ENCODE results near the gene RRP7A.
"Not testable (repeated sequence)": the region's sequence is repeated elsewhere in the genome, so short reads cannot be mapped to it uniquely, and the experiment has no call there.

The RRP7A gene

GRCh38 chr22:42521228-42521546, 1.6 kb upstream of the RRP7A start:
- H3K36me3 ChIP-seq (ENCODE audit: control insufficient read depth, insufficient read depth, low read length) = peaks cover 2% of the 10 kb centered on the region
- TF ChIP-seq CTCF (IDR thresholded peaks at IDR 0.05; ENCODE audit: insufficient read depth, low read length, poor library complexity, severe bottlenecking) = no peak

GRCh38 chr22:42518638-42519524, 715 bp downstream of the RRP7A start:
- not testable (repeated sequence) for H3K36me3 ChIP-seq (ENCODE audit: control insufficient read depth, insufficient read depth, low read length); H3K27me3 ChIP-seq (replicated peaks; ENCODE audit: control insufficient read depth, insufficient read depth, low read length); DNase-seq (ENCODE audit: extremely low read depth, insufficient read length)
- peak overlapping the region; percentile 90 for H3K4me3 ChIP-seq (replicated peaks; ENCODE audit: low read depth, low read length)

More at GRCh38 chr22:42521228-42521546, 1.6 kb upstream of the RRP7A start:
- Histone ChIP-seq H3K27me3 (replicated peaks; ENCODE audit: control insufficient read depth, insufficient read depth, low read length) (no peaks in the 10 kb centered on the region), H3K4me3 (replicated peaks; ENCODE audit: low read depth, low read length) (no peak overlapping the region)
- DNase-seq (ENCODE audit: extremely low read depth, insufficient read length) = no peak

GRCh38 chr22:42517103-42517502, 2.5 kb downstream of the RRP7A start:
- not testable (repeated sequence) for DNase-seq (ENCODE audit: extremely low read depth, insufficient read length); H3K27me3 ChIP-seq (replicated peaks; ENCODE audit: control insufficient read depth, insufficient read depth, low read length); H3K36me3 ChIP-seq (ENCODE audit: control insufficient read depth, insufficient read depth, low read length); H3K4me3 ChIP-seq (replicated peaks; ENCODE audit: low read depth, low read length)

GRCh38 chr22:42515896-42516295, 3.7 kb downstream of the RRP7A start:
- Histone ChIP-seq H3K36me3 (ENCODE audit: control insufficient read depth, insufficient read depth, low read length) (peaks cover 6% of the 10 kb centered on the region), H3K27me3 (replicated peaks; ENCODE audit: control insufficient read depth, insufficient read depth, low read length) (no peaks in the 10 kb centered on the region), H3K4me3 (replicated peaks; ENCODE audit: low read depth, low read length) (no peak overlapping the region)
- DNase-seq (ENCODE audit: extremely low read depth, insufficient read length) = no peak
- TF ChIP-seq CTCF (IDR thresholded peaks at IDR 0.05; ENCODE audit: insufficient read depth, low read length, poor library complexity, severe bottlenecking) = no peak

GRCh38 chr22:42515304-42515703, 4.3 kb downstream of the RRP7A start:
- H3K4me3 ChIP-seq (replicated peaks; ENCODE audit: low read depth, low read length); H3K27me3 ChIP-seq (replicated peaks; ENCODE audit: control insufficient read depth, insufficient read depth, low read length); DNase-seq (ENCODE audit: extremely low read depth, insufficient read length); H3K36me3 ChIP-seq (ENCODE audit: control insufficient read depth, insufficient read depth, low read length): not testable (repeated sequence)

- not testable (repeated sequence) for DNase-seq (ENCODE audit: extremely low read depth, insufficient read length); H3K36me3 ChIP-seq (ENCODE audit: control insufficient read depth, insufficient read depth, low read length); H3K4me3 ChIP-seq (replicated peaks; ENCODE audit: low read depth, low read length); H3K27me3 ChIP-seq (replicated peaks; ENCODE audit: control insufficient read depth, insufficient read depth, low read length)
These were observed 5.3 kb downstream of the RRP7A start for GRCh38 chr22:42514331-42514730.

GRCh38 chr22:42512273-42512990, 7.2 kb downstream of the RRP7A start:
- not testable (repeated sequence) for DNase-seq (ENCODE audit: extremely low read depth, insufficient read length); H3K27me3 ChIP-seq (replicated peaks; ENCODE audit: control insufficient read depth, insufficient read depth, low read length); H3K4me3 ChIP-seq (replicated peaks; ENCODE audit: low read depth, low read length); H3K36me3 ChIP-seq (ENCODE audit: control insufficient read depth, insufficient read depth, low read length)
- peak; percentile 3 for TF ChIP-seq CTCF (IDR thresholded peaks at IDR 0.05; ENCODE audit: insufficient read depth, low read length, poor library complexity, severe bottlenecking)
